Suprapubic skin (tissue), 4 donors: ENCODE data around the gene ZNF543. TPM values are rescaled to one million over a fixed set of nuclear protein-coding genes. Genes with fewer than 3 reads are reported as not detected.

Experiments
- DNase-seq, 2 donors: peaks; one replicate each; pipeline ENCODE4 v3.0.0-alpha.2; 2019; ENCODE audit warnings: low spot score in 2 of 2
- H3K27ac ChIP-seq: fragments of 200-600 bp; sonication (generic); one replicate; pipeline ENCODE4 v1.5.1; 2019
- H3K27me3 ChIP-seq: fragments of 200-600 bp; sonication (generic); one replicate; pipeline ENCODE4 v1.5.1; 2019
- H3K36me3 ChIP-seq: fragments of 200-600 bp; sonication (generic); one replicate; pipeline ENCODE4 v1.5.1; 2019
- H3K4me1 ChIP-seq: fragments of 200-600 bp; sonication (generic); one replicate; pipeline ENCODE4 v1.5.1; 2019
- H3K4me3 ChIP-seq: fragments of 200-600 bp; sonication (generic); one replicate; pipeline ENCODE4 v1.5.1; 2019; ENCODE audit warnings: mild to moderate bottlenecking
- H3K9me3 ChIP-seq: fragments of 200-600 bp; sonication (generic); one replicate; pipeline ENCODE4 v1.5.1; 2019
- EP300 ChIP-seq: sonication (generic); formaldehyde crosslinking; IDR thresholded peaks from one replicate; pipeline ENCODE4 v1.6.1; 2017; ENCODE audit warnings: antibody characterized with exemption
- POLR2A ChIP-seq, 2 donors: fragments of 450-650 bp; IDR thresholded peaks; one replicate each; pipeline ENCODE4 v1.6.1; 2017; ENCODE audit warnings: antibody characterized with exemption in 2 of 2, mild to moderate bottlenecking in 2 of 2, moderate library complexity in 2 of 2
- POLR2AphosphoS5 ChIP-seq, 3 donors: sonication (generic); formaldehyde crosslinking; IDR thresholded peaks; one replicate each; pipeline ENCODE4 v1.6.1; 2017; ENCODE audit warnings: antibody characterized with exemption in 3 of 3
- WGBS: methylation state at CpG from one replicate; pipeline ENCODE4 v1.1.5; 2018; 5-methylcytosine and 5-hydroxymethylcytosine counted together
- total RNA-seq, 4 donors: library from RNA; depleted of rRNA; stranded (reverse); fragments of >200 nt; gene quantifications; one replicate each; pipeline ENCODE4 v1.1.0, GENCODE V29; 2016
- TF ChIP-seq, protein P1 (sequence below), 2 donors: fragments of 200-600 bp in 1 of 2; fragments of 450-650 bp in 1 of 2; sonication (generic) in 1 of 2; IDR thresholded peaks; one replicate each; pipeline ENCODE4 v1.5.1; 2016 to 2019; ENCODE audit warnings: antibody characterized with exemption in 2 of 2, mild to moderate bottlenecking in 1 of 2, moderate library complexity in 1 of 2

ZNF543 gene
- total RNA-seq, 4 donors from 2014 or later, result 9.8 to 15.8 (median 11.6) TPM

DNA sequence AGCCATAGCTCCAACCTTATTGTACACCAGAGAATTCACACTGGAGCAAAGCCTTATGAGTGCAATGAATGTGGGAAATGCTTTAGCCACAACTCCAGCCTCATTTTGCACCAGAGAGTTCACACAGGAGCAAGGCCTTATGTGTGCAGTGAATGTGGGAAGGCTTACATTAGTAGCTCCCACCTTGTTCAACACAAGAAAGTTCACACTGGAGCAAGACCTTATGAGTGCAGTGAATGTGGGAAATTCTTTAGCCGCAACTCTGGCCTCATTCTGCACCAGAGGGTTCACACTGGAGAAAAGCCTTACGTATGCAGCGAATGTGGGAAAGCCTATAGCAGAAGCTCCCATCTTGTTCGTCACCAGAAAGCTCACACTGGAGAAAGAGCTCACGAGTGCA, 37.1 kb downstream of the ZNF543 start:
- H3K9me3 ChIP-seq, result peaks cover 10% of the 10 kb centered on the region
- 97% methylated on average over 5 of the region's 5 CpGs for WGBS

DNA sequence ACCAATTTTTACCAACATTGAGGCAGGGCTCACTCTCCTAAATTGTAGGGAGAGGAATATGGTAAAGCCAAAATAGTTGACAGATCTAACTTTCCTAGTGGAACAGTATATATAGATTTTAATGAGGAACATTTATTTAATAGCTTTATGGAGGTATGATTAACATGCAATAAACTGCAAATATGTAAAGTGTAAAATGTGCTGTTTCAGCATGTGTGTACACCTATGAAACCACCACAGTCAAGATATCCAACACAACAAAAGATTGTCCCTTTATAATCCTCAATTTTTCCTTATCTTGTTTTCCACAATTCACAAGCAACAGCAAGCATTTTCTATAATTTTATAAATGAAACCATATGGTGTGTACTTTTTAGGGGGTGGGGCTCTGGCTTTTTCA, 39.0 kb downstream of the ZNF543 start:
- TF ChIP-seq, protein P1, sequence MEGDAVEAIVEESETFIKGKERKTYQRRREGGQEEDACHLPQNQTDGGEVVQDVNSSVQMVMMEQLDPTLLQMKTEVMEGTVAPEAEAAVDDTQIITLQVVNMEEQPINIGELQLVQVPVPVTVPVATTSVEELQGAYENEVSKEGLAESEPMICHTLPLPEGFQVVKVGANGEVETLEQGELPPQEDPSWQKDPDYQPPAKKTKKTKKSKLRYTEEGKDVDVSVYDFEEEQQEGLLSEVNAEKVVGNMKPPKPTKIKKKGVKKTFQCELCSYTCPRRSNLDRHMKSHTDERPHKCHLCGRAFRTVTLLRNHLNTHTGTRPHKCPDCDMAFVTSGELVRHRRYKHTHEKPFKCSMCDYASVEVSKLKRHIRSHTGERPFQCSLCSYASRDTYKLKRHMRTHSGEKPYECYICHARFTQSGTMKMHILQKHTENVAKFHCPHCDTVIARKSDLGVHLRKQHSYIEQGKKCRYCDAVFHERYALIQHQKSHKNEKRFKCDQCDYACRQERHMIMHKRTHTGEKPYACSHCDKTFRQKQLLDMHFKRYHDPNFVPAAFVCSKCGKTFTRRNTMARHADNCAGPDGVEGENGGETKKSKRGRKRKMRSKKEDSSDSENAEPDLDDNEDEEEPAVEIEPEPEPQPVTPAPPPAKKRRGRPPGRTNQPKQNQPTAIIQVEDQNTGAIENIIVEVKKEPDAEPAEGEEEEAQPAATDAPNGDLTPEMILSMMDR (IDR thresholded peaks at IDR 0.05), result no peak
- TF ChIP-seq POLR2AphosphoS5 (IDR thresholded peaks at IDR 0.05), result no peak
- TF ChIP-seq POLR2A (IDR thresholded peaks at IDR 0.05), result no peak
- no peak for TF ChIP-seq EP300
- peaks cover 10% of the 10 kb centered on the region for H3K9me3 ChIP-seq
- H3K4me1 ChIP-seq, result peaks cover 14% of the 10 kb centered on the region
- DNase-seq, result no peak
- H3K4me3 ChIP-seq, result no peak overlapping the region
- peaks cover 44% of the 10 kb centered on the region for H3K36me3 ChIP-seq
- no peaks in the 10 kb centered on the region for H3K27me3 ChIP-seq
- H3K27ac ChIP-seq, result no peak overlapping the region

More for the DNA sequence above, 37.1 kb downstream of the ZNF543 start:
- H3K27ac ChIP-seq, result no peak overlapping the region
- H3K27me3 ChIP-seq, result no peaks in the 10 kb centered on the region
- peaks cover 12% of the 10 kb centered on the region for H3K4me1 ChIP-seq
- peaks cover 57% of the 10 kb centered on the region for H3K36me3 ChIP-seq
- no peak overlapping the region for H3K4me3 ChIP-seq
- no peak for DNase-seq
- TF ChIP-seq POLR2A (IDR thresholded peaks at IDR 0.05) (no peak), EP300 (no peak), POLR2AphosphoS5 (IDR thresholded peaks at IDR 0.05) (no peak)
- TF ChIP-seq, protein P1 (IDR thresholded peaks at IDR 0.05), result no peak

DNA sequence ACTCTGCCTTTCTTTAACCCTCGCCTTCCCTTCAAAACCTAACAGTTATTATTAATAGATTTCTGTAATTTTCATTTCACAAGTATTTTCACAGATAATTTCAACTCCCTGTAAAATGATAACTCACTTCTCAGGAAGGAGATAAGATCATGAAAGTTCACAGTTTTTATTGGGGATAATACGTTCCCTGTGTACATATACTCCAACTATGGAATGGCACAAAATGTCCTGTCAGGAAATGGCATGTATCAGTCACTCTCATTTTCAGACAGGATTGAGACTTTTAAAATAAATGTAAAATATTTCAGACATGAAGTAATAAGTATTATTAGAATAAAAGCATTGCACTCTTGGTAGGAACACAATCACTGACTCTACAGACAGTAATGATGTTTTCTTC, 42.1 kb downstream of the ZNF543 start:
- Histone ChIP-seq H3K9me3 (no peaks in the 10 kb centered on the region), H3K27ac (peak overlapping the region; percentile 87), H3K4me3 (peak overlapping the region; percentile 67), H3K36me3 (peaks cover 13% of the 10 kb centered on the region), H3K27me3 (no peaks in the 10 kb centered on the region), H3K4me1 (peaks cover 18% of the 10 kb centered on the region)
- DNase-seq, result no peak
- TF ChIP-seq, protein P1 (IDR thresholded peaks at IDR 0.05), result no peak
- no peak for TF ChIP-seq POLR2A (IDR thresholded peaks at IDR 0.05)
- TF ChIP-seq EP300, result no peak
- TF ChIP-seq POLR2AphosphoS5 (IDR thresholded peaks at IDR 0.05), result no peak
- 73% methylated on average over 2 of the region's 2 CpGs for WGBS

DNA sequence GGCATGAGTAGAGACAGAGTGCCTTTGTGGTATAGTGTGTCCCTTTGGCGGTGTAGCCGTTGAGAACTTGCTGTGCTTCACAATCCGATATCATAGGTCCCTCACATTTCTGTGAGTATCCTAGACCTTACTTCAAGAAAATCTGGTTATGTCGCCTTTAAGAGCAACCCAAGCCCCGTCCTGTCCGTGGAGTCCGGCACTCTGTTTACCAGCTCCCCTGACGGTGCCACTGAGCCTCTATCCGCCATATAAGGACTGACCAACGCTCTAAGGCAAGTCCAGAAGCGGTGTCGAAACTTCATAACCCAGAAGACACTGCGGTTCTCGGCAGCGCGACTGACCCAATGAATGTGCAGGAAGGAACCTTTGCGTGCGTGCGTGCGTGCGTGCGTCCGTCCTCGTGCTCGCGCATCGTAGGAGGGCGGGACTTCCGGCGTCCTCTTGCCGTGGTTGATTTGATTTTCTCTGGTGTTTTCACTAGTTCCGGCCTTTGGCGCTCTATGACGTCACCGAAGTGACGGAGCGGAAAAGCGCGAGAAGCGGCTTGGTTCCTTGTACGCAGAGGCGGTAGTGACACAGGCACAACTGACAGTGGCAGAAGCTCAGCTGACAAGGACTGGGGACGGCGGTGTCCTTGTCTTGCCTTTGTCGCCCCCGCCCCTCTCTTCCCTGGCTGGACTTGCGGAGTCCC, 42.9 kb downstream of the ZNF543 start, which contains the start of the genes TRAPPC2B and ZNF547:
TRAPPC2B (plus strand) TSS at position 555 of the 691 bp plus-strand sequence. CDS start 1,283 bp downstream, outside the sequence.
ZNF547 (plus strand) TSS at position 555 of the 691 bp plus-strand sequence. CDS start 5,005 bp downstream, outside the sequence.
- H3K36me3 ChIP-seq, result peaks cover 6% of the 10 kb centered on the region
- no peaks in the 10 kb centered on the region for H3K9me3 ChIP-seq
- peak within 1 kb of the TSS; percentile 67 for H3K4me3 ChIP-seq
- TF ChIP-seq POLR2A (IDR thresholded peaks at IDR 0.05) (peak in 1 of 2 donors; percentile 66), EP300 (peak; percentile 71), POLR2AphosphoS5 (IDR thresholded peaks at IDR 0.05) (peak; percentile 11 to 97 (median 76))
- TF ChIP-seq, protein P1 (IDR thresholded peaks at IDR 0.05), result no peak
- H3K27me3 ChIP-seq, result no peaks in the 10 kb centered on the region
- H3K4me1 ChIP-seq, result peaks cover 18% of the 10 kb centered on the region
- WGBS, result 1% methylated on average over 42 of the region's 47 CpGs
- H3K27ac ChIP-seq, result peak within 1 kb of the TSS; percentile 87
- peak; percentile 99 for DNase-seq

DNA sequence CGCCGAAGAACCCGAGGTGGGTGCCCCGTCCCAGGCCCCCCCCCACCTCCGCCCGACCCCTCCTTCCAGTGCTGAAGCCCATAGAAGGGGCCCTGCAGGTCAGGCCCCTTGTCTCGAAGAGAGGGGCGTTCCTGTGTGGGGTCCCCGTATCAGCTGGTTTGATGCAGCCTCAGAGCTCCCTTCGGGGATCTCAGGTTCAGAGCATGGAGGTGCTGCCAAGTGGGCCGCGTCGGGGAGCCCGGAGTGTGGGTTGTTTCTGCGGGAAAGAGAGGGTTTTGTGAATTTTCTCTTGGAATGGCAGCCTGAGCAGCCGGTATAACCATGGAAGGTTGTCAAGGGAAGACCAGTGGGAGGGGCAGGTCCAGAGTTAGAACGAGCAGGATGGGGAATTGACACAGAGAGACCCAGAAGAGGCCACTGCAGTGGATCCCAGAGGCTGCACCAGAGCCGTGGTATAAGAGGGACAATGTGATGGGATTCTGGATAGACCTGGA, 43.5 kb downstream of the ZNF543 start:
- Histone ChIP-seq H3K4me3 (peak overlapping the region; percentile 67), H3K27ac (peak overlapping the region; percentile 87), H3K9me3 (no peaks in the 10 kb centered on the region), H3K27me3 (no peaks in the 10 kb centered on the region), H3K4me1 (peaks cover 18% of the 10 kb centered on the region), H3K36me3 (peaks cover under 1% of the 10 kb centered on the region)
- 6% methylated on average over 5 of the region's 18 CpGs for WGBS
- TF ChIP-seq POLR2AphosphoS5 (IDR thresholded peaks at IDR 0.05) (no peak), EP300 (no peak), POLR2A (IDR thresholded peaks at IDR 0.05) (no peak)
- TF ChIP-seq, protein P1 (IDR thresholded peaks at IDR 0.05), result no peak
- no peak for DNase-seq
